ENCODE results near the gene CDCA7L.
A peak's percentile ranks its signal among the peaks of the same experiment; 100 is the strongest.

The CDCA7L gene, protein sequence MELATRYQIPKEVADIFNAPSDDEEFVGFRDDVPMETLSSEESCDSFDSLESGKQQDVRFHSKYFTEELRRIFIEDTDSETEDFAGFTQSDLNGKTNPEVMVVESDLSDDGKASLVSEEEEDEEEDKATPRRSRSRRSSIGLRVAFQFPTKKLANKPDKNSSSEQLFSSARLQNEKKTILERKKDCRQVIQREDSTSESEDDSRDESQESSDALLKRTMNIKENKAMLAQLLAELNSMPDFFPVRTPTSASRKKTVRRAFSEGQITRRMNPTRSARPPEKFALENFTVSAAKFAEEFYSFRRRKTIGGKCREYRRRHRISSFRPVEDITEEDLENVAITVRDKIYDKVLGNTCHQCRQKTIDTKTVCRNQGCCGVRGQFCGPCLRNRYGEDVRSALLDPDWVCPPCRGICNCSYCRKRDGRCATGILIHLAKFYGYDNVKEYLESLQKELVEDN

DNA sequence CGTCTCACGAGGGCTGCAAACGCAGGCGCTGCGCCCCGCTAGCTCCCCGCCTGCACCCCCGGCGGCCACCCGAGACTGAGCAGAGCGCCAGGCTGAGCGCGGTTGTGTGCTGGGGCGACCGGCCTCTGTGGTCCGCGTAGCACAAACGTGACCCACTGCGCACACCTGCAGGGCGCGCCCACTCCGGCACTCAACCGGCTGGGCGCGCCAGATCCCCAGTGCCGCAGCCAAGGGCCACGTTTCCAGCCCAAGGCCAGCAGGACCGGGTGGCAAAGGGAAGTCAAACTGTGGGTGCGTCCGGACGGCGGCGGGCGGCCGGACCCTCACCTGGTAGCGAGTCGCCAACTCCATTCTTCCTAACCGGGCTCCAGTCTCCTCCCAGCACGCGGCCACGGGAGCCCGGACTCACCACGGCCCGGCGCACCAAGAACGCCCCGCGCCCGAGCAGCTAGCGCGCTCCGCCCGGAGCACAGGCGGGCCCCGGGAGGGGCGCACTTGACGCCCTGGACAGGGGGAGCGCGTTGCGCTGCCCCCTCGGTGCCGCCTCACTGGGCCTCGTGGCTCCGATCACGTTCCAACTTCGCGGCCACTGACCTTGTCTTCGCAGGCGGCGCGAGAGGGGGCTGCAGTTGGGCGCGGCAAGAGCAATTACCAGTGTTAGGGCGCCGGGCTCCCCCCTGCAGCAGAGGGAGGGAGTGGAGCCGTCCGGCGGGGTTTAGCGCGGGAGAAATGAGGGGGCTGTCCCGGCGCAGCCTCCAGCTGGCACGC, at the start of gene CDCA7L:
Gene CDCA7L, minus strand, starts transcription at position 446 of the 768 bp plus-strand sequence. Its CDS starts 95 bp downstream, at position 351.
- DNase-seq = peak; percentile 93

DNA sequence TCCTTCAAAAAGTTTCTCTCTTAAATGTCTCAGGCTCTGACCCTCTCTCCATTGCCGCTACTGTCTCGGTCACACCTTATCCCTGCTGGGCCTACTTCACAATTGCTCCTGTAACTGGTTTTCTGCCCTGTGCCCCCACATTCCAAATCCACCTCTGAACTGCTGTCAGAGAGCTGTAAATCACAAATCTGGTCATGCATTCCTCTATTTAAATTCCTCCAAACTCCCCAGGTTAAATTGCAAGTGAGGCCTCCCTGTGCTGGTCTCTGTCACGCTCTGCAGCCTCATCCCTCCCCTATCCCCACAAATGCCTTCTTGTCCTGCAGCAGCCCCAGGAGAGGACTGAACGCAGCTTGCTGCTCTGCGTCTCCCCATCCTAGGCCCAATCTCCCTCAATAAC, 40.4 kb upstream of the CDCA7L start:
- no peak for DNase-seq

DNA sequence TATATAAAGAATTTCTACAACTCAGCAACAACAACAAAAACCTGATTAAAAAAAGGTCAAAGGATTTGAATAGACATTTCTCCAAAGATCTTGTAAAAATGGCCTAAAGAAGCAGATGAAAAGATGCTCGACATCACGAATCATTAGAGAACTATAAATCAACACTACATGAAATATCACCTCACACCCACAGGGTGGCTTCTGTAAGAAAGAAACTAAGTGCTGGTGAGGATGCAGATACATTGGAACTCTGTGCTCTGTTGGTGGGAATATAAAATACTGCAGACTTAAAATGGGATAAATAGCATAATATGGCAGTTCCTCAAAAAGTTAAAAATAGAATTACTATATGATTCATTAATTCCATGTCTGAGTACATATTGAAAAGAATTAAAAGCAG, 38.3 kb upstream of the CDCA7L start:
- no peak for DNase-seq

DNA sequence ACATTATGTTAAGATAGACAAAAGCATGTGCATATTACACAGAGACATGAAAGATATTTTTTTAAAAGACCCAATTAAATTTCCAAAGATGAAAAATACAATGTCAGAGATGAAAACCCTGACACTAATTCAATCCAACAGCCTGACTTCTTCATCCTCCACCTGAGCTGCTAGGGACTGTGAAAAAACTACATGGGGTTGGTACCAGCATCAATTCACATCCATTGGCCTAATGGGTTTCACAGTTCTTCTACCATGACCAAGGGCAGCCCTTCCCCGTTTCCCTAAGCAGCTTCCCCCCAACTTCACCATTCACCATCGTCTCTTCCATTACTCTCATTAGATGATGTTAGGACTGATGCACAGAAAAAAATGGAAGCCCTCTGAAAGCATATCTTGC, 37.4 kb upstream of the CDCA7L start:
- no peak for DNase-seq

DNA sequence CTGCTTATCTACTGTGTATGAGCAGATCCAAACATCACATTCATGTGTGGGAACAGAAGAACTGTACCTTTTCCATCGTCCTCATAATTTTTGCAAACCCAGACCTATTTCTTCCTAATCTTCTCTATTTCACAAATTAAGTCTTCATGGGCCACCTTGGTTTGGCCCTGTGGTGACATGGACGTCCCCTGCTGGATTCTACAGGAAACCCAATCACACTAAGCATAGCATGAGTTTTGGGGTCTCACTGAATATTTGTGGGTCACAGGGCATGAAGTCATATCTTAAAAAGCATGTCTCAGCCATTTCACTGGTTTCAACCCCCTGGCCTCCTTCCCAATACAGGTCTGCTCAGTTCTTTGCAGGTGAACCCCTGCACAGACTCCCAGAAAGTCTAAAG, 35.8 kb upstream of the CDCA7L start:
- no peak for DNase-seq

DNA sequence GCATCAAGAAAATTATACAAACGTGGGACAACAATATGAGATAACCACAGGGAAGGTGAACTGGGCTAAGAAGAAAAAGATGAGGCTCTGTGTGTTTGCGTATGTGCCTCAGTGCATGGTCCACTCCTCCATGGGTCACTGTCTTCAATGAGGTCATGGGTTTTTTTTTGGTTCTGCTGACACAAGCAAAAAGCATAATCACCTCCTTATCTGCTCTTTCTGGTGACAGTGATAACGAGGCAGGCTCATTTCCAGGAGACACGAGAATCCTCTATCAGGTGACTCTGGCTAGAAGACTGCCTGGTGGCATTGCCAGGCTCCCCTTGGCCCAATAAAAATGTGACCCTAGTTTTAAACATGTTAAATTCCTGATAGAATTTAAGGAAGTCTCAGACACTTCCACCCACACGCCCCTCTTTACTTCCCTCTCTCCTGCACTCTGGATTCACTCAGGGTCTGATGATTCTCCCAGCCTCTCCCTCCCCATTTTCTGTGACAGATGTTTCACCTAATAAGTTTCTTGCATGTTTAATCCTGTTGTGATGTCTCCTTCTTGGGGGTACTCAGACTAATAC, 35.3 kb upstream of the CDCA7L start:
- DNase-seq = no peak

DNA sequence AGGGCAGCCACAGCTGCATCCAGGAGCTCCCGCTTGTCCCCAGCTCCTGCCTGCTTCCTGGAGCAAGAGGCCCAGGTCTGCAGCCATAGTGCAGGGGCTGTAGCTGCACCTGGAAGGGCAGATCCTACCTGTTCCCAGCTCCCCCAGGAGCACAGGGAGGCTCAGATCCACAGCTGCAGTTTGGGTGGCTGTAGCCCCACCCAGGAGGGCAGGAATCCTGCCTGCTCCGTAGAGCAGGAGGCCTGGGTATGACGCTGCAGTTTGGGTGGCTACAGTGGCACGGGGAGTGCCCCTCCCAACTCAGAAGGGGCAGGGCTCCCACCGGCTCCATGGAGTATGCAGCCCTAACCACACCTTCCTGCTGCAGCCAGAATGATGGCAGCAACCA, 26.7 kb upstream of the CDCA7L start:
- no peak for DNase-seq

DNA sequence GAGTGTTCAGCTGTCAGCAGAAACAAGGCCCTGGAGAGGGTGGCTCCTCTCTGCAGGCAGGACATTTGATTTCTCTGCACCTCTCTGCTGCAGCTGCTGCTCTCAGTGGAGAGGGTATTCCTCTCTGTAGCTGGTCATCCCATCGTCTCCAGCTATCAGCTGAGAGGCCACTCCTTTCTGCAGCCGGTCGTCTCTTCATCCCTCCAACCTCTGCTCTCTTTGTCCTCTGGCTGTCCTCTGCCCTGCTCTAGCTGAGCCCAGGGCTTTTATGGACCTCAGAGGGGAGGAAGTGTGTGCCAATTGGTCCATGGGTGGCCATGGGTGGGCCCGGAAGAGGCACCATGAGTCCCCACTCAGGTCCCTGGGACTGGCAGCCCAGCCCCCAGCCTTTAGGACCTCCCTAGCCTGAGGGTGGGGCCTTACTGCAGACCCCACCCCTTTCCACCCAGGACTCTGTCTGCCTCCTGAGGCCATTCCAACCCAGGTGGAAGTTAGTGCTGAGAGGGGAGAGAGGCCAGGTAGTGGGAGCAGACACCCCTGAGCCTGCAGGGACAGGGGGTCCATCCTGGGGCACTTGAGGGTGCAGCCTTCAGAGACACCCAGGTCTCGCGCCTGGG, 26.2 kb upstream of the CDCA7L start:
- DNase-seq = no peak

DNA sequence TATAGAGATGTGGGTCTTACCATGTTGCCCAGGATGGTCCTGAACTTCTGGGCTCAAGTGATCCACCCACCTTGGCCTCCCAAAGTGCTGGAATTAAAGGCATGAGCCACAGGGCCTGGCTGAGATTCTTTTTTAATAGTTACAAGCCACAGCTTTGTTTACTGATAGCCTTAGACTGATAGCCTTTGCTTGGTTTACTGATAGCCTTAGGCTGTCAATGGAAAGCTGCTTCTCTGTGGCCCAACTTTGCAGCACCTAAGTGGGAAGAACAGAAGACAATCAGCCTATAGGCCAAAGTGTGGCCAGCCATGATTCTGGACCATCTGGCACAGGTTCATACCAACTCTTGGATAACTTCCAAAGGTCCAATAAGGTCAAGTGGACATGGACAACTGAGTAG, 24.1 kb upstream of the CDCA7L start:
- DNase-seq = no peak

DNA sequence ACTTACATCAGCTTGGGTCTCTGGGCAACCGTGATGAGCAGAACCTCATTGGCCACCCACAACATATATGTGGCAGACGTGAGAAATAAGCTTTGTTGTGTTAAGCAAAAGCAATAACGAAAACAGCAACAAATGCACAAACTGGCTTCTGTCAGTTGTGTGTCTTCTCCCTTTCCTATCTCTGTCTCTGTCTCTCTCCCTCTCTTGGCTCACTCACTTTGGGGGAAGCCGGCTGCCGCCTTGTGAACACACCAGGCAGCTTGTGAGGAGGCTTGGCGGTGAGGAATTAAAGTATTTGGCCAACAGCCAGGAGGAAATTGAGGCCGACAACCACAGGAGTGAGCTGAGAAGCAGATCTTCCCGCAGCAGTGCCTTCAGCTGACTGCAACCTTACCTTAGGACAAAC, 21.9 kb upstream of the CDCA7L start:
- no peak for DNase-seq

DNA sequence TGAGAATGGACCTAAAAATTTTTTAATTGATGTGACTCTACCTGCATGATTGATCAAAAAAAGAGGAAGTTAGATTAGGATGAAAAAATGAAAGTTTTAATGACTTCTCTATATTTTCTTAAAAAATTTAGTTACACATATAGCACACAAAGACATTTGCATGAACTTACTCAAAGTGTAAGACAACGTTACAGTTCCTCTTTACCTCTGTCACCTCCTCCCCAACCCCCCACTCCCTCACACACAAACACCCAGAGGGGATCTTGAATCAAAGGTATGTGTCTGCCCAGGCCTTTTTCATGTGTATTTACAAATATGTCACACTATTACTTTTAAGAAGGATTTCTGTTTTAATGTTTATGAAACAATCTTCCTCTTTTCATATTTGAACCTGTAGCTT, 20.6 kb upstream of the CDCA7L start:
- DNase-seq = no peak

DNA sequence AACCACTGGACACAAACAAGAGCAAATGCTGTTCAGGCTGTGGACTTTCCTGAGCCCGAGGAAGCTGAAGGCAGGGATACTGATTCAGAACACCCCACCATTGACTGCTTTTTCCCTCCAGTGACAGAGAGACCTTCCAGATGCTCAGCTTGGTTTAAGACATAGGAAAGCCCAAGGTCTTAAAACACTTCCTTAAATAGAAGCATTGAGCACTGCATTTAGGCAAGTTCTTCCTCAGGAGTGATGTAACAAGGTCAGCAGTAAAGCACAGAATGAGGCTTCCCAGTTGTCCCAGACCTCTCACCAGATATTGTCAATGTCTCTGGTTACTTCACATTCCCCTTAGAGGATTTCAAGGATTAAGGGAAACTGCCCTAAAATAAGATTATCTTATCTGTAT, 19.6 kb upstream of the CDCA7L start:
- no peak for DNase-seq

DNA sequence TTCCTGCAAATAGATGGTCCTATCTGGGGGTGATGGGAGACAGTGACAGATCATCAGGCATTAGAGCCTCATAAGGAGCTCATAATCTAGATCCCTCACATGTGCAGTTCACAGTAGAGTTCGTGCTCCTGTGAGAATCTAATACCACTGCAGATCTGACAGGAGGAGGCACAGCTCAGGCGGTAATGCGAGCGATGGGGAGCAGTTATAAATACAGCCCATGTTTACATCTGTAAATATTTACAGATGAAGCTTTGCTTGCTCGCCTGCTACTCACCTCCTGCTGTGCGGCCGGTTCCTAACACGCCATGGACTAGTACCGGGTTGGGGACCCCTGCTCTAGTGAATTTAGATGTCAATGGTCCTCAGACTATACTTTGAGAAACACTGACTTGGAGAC, 17.0 kb upstream of the CDCA7L start:
- no peak for DNase-seq

DNA sequence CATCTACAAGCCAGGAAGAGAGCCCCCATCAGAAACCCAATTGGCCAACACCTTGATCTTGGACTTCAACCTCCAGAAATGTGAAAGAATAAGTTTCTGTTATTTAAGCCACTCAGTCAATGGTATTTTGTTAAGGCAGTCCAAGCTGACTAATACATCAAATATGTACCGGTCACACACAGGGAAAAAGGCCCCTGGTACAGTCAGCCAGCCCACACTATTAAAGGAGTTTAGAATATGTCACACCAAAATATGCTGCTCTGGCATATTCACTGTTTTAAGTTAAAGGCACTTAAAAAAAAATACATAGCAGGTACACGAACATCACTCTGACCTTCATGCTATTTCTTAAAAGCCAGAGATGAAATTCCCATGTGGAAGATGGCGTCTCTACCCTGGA, 15.2 kb upstream of the CDCA7L start:
- DNase-seq = peak; percentile 79

DNA sequence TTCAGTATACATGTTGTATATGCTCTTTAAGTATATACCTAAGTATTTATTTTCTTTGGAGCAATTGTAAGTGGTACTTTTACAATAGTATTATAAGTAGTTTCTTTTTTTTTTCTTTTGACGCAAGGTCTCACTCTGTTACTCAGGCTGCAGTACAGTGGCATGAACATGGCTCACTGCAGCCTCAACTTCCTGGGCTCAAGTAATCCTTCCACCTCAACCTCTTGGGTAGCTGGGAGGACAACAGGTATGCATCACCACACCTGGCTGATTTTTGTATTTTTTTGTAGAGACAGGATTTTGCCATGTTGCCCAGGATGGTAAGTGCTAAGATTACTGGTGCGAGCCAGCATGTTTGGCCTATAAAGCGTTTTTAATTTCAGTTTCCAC, 13.7 kb upstream of the CDCA7L start:
- no peak for DNase-seq

DNA sequence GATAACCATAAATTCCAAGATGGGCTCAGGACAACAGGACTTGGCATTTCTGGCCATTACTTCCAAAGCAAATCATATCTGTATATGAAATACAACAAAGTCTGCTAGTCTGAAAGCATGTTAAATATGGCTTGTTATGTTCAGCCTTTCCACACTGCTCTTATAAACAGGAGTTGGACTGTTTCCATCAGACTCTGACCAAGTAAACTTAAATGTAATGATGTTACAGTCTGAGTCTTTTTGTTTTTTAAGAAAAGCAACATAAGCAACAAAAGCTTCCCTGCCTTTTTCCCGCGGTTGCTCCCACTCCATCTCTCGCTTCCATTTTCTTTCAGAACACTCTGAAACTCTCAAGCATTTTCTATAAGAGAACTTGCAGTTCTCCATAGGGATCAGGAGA, 8.1 kb upstream of the CDCA7L start:
- no peak for DNase-seq

DNA sequence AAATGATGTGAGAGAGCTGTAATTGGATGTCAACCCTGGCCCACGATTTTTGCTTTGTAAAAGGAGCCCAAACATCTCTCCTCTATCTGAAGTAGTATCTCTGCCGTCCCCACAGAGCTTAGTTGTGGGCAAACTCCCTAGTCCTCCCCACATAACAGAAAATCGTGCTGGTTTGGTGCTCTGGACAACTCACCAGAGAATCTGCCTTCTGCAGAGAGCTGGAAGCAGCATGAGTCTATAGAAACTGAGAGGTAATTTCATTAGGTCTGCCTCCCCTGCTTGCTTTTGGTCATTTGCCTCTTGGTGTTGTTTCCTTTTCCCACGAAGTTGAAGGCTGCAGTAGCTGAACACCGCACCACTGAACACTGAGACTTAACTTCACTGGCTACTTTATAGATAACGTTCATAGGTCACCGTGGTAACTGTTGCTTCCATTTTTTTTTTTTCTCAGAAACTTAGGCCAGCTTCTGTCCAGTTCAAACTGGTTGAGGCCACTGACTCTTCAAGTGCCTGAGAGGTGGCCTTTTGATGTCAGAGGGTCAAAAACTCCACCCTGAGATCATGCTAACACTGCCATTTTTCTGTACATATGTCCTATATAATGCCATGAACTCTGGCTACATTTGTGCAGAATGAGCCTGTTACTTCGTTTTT, 3.3 kb upstream of the CDCA7L start:
- DNase-seq = no peak

DNA sequence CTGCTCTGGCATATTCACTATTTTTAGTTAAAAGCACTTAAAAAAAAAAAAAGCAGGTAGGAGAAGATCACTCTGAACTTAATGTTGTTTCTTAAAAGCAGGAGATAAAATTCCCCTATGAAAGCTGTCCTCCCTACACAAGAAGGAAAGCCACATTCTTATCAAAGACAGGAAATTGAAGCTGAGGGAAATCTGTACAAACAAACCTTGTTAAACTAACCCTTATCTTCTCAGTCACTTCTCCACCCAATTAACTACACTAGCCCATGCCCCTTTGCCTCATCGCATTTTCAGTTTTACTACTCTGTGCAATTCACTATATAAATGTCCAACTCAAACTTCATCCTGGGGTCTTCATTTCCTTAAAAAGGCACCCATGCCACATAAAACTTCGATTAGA, 2.7 kb upstream of the CDCA7L start:
- peak; percentile 41 for DNase-seq

DNA sequence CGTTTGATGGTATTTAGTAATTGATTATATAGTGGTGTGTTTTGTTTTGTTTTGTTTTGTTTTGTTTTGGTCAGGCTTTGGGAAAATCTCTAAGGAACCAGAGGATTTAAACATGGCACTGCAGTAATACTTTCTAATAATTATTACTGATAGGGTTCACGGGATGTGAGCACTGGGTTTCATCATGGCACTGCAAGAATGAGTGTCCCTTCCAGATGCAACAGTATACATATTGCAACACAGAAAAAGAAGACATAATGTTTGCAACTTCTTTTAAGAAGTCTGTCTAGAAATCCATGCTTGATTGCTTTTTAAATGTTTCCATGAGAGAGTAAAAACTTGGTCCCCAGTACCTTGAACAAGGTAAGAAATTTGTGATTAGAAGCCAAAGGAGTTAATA, 2.2 kb upstream of the CDCA7L start:
- no peak for DNase-seq

DNA sequence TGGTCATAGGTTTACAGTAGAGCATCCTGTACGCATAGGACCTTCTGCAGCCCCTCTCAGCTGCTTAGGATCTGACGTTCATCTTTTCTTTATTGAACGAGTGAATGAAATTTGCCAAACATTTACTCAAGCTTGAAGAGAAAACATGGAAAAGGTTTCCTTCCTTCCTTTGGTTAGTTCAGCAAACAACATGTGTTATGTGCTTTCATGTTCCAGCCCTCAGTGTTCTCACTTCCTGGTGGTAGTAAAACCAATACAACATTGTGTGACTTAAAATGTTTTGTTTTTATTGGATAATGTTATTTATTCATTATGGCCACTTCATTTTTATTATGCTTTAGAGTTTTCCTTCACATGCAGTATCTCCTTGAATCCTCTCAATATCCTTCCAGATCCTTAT, 1.4 kb upstream of the CDCA7L start:
- no peak for DNase-seq

DNA sequence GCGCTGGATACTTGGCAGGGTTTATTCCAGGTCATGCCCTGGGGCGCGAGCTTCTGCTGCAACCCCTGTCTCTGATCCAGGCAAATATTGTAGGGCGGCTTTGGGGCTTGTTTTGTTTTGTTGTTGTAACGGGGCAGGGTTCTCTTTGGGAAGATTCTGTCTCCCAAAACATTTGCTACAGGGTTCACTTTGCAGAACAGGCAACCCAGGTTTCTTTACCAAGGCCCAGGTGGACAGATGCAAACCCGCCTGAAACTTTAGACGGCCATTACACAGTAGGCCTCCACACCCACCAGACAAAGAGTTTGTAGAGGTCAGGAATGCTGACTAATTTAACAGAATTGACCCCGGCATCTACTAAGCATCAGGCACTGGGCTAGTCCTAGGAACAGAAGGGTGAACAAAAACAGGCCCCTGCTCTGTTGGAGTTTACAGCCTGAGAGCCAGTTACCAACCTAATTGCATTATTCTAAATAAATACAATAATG, 567 bp upstream of the CDCA7L start:
- no peak for DNase-seq

DNA sequence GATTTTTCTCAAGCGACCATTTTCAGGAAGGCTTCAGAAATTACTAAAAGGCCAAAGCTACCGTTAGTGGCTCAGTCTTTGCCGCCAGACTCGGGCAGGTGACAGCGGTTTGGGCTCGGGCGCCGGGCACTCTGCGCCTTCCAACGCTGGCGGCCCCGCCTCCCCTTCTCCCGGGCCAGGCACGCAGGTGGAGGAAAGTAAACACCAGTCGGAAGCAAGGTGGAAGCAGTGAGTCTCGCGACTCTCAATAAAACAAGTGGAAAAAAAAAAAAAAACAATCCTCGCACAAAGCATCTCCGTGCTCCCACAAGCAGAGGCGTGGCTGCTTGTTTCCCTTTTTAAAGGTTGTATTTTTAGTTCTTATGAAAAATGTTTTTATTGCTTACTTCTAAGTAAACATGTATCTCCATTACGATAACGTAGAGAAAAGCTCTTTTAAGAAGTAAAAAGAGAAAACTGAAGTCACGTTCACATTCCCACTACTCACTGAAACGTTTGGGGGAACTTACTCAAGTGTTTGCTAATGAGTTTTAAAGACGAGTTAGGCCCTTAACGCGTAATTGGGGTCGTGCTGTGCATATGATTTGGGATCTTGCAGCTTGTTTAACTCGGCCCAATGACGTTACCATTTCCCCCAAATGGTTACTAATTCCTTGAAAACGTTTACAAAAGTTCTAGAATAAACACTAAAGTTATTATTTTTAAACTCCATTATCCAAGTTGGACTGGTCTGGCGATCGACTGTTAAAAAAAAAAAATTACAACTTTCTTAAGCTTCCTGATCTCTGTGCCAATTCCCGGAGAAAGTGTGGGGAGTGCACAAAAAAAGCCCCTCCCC, 864 bp downstream of the CDCA7L start:
- peak; percentile 61 for DNase-seq
